OCI-LY1 (cell line): ENCODE results near the gene LSP1.

Experiments used
- H2AFZ ChIP-seq: fragments of 200-600 bp; sonication (generic), shearing (Covaris generic); 2 replicates; pipeline ENCODE4 v1.6.0; 2014; ENCODE audit warnings: antibody characterized with exemption, mild to moderate bottlenecking, low read length
- H3F3A ChIP-seq: fragments of 200-600 bp; sonication (generic), shearing (Covaris generic); 2 replicates; pipeline ENCODE4 v1.6.0; 2014; ENCODE audit warnings: mild to moderate bottlenecking, antibody characterized with exemption, low read length, moderate library complexity; ENCODE audit not compliant: insufficient read depth
- H3K27ac ChIP-seq: fragments of 200-600 bp; sonication (generic); 2 replicates; pipeline ENCODE4 v1.5.1; 2014; ENCODE audit warnings: low read length, mixed run types, mild to moderate bottlenecking, low read depth; ENCODE audit not compliant: poor library complexity, severe bottlenecking
- H3K27me3 ChIP-seq: fragments of 200-600 bp; sonication (generic); 2 replicates; pipeline ENCODE4 v1.6.0; 2014; ENCODE audit warnings: antibody characterized with exemption, mild to moderate bottlenecking, low read length, moderate library complexity; ENCODE audit not compliant: insufficient read depth
- H3K36me3 ChIP-seq: fragments of 200-600 bp; sonication (generic); 2 replicates; pipeline ENCODE4 v1.6.1; 2014; ENCODE audit warnings: mild to moderate bottlenecking, antibody characterized with exemption, low read length, moderate library complexity, mixed read lengths; ENCODE audit not compliant: insufficient read depth
- H3K4me1 ChIP-seq: fragments of 200-600 bp; sonication (generic); 2 replicates; pipeline ENCODE4 v1.5.1; 2014; ENCODE audit warnings: mild to moderate bottlenecking, low read length, moderate library complexity; ENCODE audit not compliant: insufficient read depth, severe bottlenecking
- H3K4me2 ChIP-seq: fragments of 200-600 bp; sonication (generic), shearing (Covaris generic); 2 replicates; pipeline ENCODE4 v1.6.1; 2014; ENCODE audit warnings: low read length
- H3K4me3 ChIP-seq: fragments of 200-600 bp; sonication (generic); 2 replicates; pipeline ENCODE4 v1.5.1; 2014; ENCODE audit warnings: low read length, low read depth, mild to moderate bottlenecking, mixed read lengths; ENCODE audit not compliant: poor library complexity, severe bottlenecking
- H3K79me2 ChIP-seq: fragments of 200-600 bp; shearing (Covaris generic); 2 replicates; pipeline ENCODE4 v1.6.1; 2016; ENCODE audit warnings: mixed run types, low read length, mixed read lengths; ENCODE audit not compliant: insufficient read depth
- H3K9ac ChIP-seq: fragments of 200-600 bp; sonication (generic), shearing (Covaris generic); 2 replicates; pipeline ENCODE4 v1.6.1; 2014; ENCODE audit warnings: mild to moderate bottlenecking, low read length, mixed read lengths
- H3K9me2 ChIP-seq: fragments of 200-600 bp; sonication (generic), shearing (Covaris generic); 2 replicates; pipeline ENCODE4 v1.6.1; 2014; ENCODE audit warnings: low read depth, mild to moderate bottlenecking, low read length, mixed read lengths
- H3K9me3 ChIP-seq: fragments of 200-600 bp; shearing (Covaris generic); 2 replicates; pipeline ENCODE4 v1.6.1; 2014; ENCODE audit warnings: low read length, mixed read lengths
- H4K20me1 ChIP-seq: fragments of 200-600 bp; sonication (generic), shearing (Covaris generic); 2 replicates; pipeline ENCODE4 v1.6.0; 2016; ENCODE audit warnings: mild to moderate bottlenecking, low read length; ENCODE audit not compliant: insufficient read depth
- EZH2 ChIP-seq: fragments of 200-600 bp; sonication (generic), shearing (Covaris generic); IDR thresholded peaks from 2 replicates; pipeline ENCODE4 v1.8.0; 2017; ENCODE audit warnings: borderline replicate concordance, mixed run types, mild to moderate bottlenecking, antibody characterized with exemption, low read length, moderate library complexity, mixed read lengths
- TF ChIP-seq, protein P1 (sequence below): fragments of 200-600 bp; sonication (generic), shearing (Covaris generic); IDR thresholded peaks from 2 replicates; pipeline ENCODE4 v1.5.1; 2017; ENCODE audit warnings: mild to moderate bottlenecking, antibody characterized with exemption, low read length, moderate library complexity, mixed read lengths

The LSP1 gene

DNA sequence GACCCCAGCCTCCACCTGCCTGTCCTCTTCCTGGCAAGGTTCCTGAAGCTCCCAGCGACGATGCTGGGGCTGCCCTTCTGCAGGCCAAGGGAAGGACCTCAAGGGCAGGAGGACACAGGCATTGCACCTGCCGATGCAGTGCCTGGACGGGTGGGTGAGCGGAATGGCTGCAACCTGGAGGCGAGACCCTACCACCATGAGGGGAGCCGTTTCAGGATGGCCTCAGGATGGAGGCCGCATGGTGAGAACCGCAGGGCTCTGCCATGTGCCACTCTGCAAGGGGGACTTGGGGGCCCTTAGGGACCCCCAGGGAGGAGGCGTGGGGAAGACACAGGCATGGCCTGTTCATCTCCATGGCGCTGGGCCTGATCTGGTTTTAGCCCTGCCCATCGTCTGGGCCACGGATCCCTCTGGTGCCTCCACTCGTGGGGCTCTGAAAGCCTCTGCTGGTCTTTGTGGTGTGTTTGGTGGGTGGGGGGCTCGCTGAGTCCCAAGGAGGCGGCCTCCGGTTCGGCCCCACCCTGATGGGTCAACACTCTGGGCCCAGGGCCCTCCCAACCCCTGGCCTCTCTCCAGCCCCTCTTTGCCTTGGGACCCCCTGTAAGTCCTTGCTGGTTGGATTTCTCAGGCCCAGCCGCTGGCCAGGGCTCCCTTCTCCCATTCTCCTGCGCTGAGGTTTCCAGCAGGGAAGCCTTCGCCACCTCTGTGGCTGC is 1.3 kb upstream of the LSP1 start:
- TF ChIP-seq, protein P1, sequence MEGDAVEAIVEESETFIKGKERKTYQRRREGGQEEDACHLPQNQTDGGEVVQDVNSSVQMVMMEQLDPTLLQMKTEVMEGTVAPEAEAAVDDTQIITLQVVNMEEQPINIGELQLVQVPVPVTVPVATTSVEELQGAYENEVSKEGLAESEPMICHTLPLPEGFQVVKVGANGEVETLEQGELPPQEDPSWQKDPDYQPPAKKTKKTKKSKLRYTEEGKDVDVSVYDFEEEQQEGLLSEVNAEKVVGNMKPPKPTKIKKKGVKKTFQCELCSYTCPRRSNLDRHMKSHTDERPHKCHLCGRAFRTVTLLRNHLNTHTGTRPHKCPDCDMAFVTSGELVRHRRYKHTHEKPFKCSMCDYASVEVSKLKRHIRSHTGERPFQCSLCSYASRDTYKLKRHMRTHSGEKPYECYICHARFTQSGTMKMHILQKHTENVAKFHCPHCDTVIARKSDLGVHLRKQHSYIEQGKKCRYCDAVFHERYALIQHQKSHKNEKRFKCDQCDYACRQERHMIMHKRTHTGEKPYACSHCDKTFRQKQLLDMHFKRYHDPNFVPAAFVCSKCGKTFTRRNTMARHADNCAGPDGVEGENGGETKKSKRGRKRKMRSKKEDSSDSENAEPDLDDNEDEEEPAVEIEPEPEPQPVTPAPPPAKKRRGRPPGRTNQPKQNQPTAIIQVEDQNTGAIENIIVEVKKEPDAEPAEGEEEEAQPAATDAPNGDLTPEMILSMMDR: 0 out of 2 replicates have a peak, but pooled peaks have one; percentile 4
- no peak for TF ChIP-seq EZH2
- Histone ChIP-seq H3K4me2 (peak overlapping the region; percentile 83), H4K20me1 (no peaks in the 10 kb centered on the region), H3K27ac (peak overlapping the region; percentile 99), H3F3A (no peaks in the 10 kb centered on the region), H3K79me2 (peaks cover 17% of the 10 kb centered on the region), H3K4me1 (peaks cover 55% of the 10 kb centered on the region), H2AFZ (no peak overlapping the region), H3K9ac (peak overlapping the region; percentile 91), H3K4me3 (peak overlapping the region; percentile 74), H3K27me3 (no peaks in the 10 kb centered on the region), H3K9me2 (no peaks in the 10 kb centered on the region), H3K9me3 (no peaks in the 10 kb centered on the region), H3K36me3 (peaks cover 9% of the 10 kb centered on the region; the same call in 1 of the 2 replicates)

DNA sequence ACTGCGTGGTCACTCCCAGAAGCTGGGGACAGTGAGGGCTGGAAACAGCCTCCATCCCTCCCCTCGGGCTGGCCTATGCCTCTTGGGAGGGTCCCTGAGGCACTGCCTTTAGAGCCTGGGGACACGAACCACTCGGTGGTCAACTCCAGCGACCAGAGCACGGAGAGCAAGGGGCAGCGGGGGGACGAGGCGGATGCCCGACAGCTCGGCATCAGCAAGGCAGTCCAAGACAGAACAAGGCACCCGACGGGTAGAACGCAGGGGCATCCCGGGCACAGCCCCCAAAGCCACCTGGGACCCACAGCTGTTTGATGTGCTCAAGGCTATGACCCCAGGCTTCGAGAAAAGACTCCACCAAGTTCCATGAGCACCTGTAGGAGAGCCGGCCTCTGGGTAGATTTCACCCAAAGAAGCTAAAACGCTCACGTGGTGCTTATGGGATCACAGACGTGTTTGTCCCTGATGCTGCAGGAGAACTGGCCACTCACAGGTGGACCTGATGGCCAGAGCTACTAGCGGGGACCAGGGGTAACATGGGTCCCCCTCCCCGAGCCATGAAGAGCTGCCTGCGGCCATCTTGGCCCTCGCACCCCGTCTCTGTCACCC is 510 bp upstream of the LSP1 start:
- peak overlapping the region; percentile 74 for H3K4me3 ChIP-seq
- H3K9ac ChIP-seq: peak overlapping the region; percentile 91
- no peaks in the 10 kb centered on the region for H3K9me2 ChIP-seq
- no peaks in the 10 kb centered on the region for H3K27me3 ChIP-seq
- H4K20me1 ChIP-seq: no peaks in the 10 kb centered on the region
- H3K27ac ChIP-seq: peak overlapping the region; percentile 99
- peaks cover 55% of the 10 kb centered on the region for H3K4me1 ChIP-seq
- peaks cover 9% of the 10 kb centered on the region; the same call in 1 of the 2 replicates for H3K36me3 ChIP-seq
- no peaks in the 10 kb centered on the region for H3F3A ChIP-seq
- H3K79me2 ChIP-seq: peaks cover 17% of the 10 kb centered on the region
- H2AFZ ChIP-seq: no peak overlapping the region
- H3K9me3 ChIP-seq: no peaks in the 10 kb centered on the region
- TF ChIP-seq, protein P1: no peak
- no peak for TF ChIP-seq EZH2
- peak overlapping the region; percentile 83 for H3K4me2 ChIP-seq

DNA sequence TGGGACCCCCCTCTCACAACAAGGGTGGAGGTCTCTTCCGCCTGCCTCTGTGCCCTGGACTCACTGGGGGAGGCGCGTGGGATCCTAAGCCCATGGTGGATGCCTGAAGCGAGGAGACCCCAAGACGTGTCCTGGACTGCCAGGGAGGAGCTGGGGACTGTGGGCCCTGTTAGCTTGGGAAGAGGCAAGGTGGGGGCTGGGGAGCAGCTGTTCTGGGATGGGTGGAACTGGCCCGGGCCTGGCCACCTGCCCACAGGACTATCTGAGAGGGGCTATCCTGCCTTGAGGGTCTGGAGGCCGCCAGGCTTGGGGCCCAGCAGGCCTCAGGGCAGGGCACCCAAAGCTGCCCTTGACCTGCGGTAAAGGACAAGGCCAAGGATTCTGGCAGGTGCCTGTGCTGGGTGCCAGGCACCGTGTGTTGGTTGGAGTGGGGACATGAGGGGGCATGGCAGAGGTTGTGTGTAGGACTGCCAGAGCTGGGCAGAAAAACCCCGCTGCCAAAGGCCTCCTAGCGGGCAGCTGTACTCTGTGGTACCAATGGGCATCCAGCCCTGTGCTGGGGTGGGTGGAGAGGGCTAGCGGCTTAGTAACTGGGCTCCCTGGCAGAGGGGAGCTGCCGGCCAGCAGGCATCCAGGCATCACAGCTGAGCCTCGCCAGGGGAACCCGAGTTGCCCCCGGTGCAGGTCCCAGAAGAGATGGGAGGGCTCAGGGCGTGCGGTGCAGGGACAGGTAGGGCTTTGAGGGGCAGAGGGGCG is 670 bp downstream of the LSP1 start:
- Histone ChIP-seq H3K27me3 (no peaks in the 10 kb centered on the region), H3K9me3 (no peaks in the 10 kb centered on the region), H3F3A (no peaks in the 10 kb centered on the region), H4K20me1 (no peaks in the 10 kb centered on the region), H3K4me2 (peak overlapping the region; percentile 83), H3K27ac (peak overlapping the region; percentile 99), H3K9me2 (no peaks in the 10 kb centered on the region), H2AFZ (no peak overlapping the region), H3K4me1 (peaks cover 55% of the 10 kb centered on the region), H3K4me3 (peak overlapping the region; percentile 74), H3K79me2 (peaks cover 17% of the 10 kb centered on the region), H3K9ac (peak overlapping the region; percentile 91), H3K36me3 (peaks cover 12% of the 10 kb centered on the region; the same call in 1 of the 2 replicates)
- TF ChIP-seq, protein P1: peak; percentile 19; the same call in 1 of the 2 replicates
- no peak for TF ChIP-seq EZH2
